Keratinocyte (primary cell): ENCODE measurements around the gene SPRED3. TPM values are rescaled to one million over a fixed set of nuclear protein-coding genes. Genes with fewer than 3 reads are reported as not detected.

Experiments used
- DNase-seq: peaks from one replicate; pipeline ENCODE4 v3.0.0-alpha.2; 2011; ENCODE audit warnings: low read depth, missing footprints, low spot score
- FAIRE-seq: peaks from 2 replicates; lab custom pipeline; 2011; peaks lifted over from hg19 to GRCh38; lab: Jason Lieb, UNC
- H2AFZ ChIP-seq: 2 replicates; pipeline ENCODE4 v1.6.0; 2012; ENCODE audit warnings: low read length, control low read depth, inconsistent platforms; ENCODE audit not compliant: control insufficient read depth
- H3K27ac ChIP-seq: 2 replicates; pipeline ENCODE4 v1.5.1; 2011; ENCODE audit warnings: low read length; ENCODE audit not compliant: control insufficient read depth, insufficient read depth
- H3K27me3 ChIP-seq: 3 replicates; pipeline ENCODE4 v1.6.0; 2011; ENCODE audit warnings: low read length; ENCODE audit not compliant: control insufficient read depth, insufficient read depth; ENCODE audit errors: extremely low read depth
- H3K36me3 ChIP-seq, 2 experiments: 2 replicates in 1 of 2; 3 replicates in 1 of 2; pipeline ENCODE4 v1.5.1; 2011; ENCODE audit warnings: low read length in 2 of 2, mild to moderate bottlenecking in 1 of 2; ENCODE audit not compliant: control insufficient read depth in 2 of 2, insufficient read depth in 2 of 2; ENCODE audit errors: extremely low read depth in 1 of 2
- H3K4me1 ChIP-seq: 3 replicates; pipeline ENCODE4 v1.5.1; 2011; ENCODE audit warnings: low read length; ENCODE audit not compliant: control insufficient read depth, insufficient read depth; ENCODE audit errors: extremely low read depth
- H3K4me2 ChIP-seq: 3 replicates; pipeline ENCODE4 v1.6.0; 2011; ENCODE audit warnings: low read depth, low read length; ENCODE audit not compliant: control insufficient read depth, insufficient read depth; ENCODE audit errors: extremely low read depth
- H3K4me3 ChIP-seq, 3 experiments: fragments of 200-600 bp in 1 of 3; sonication (generic) in 1 of 3; 2 replicates in 2 of 3; 3 replicates in 1 of 3; pipeline ENCODE4 v1.5.1; 2011 to 2016; ENCODE audit warnings: low read length in 3 of 3, mild to moderate bottlenecking in 3 of 3, control low read depth in 2 of 3, inconsistent platforms in 1 of 3, low read depth in 1 of 3, mixed read lengths in 1 of 3, mixed run types in 1 of 3, moderate library complexity in 1 of 3; ENCODE audit not compliant: control insufficient read depth in 2 of 3, insufficient read depth in 2 of 3; ENCODE audit errors: extremely low read depth in 1 of 3
- H3K79me2 ChIP-seq: 2 replicates; pipeline ENCODE4 v1.6.0; 2012; ENCODE audit warnings: low read length; ENCODE audit not compliant: control insufficient read depth, insufficient read depth
- H3K9ac ChIP-seq: 3 replicates; pipeline ENCODE4 v1.6.0; 2011; ENCODE audit warnings: low read length; ENCODE audit not compliant: control insufficient read depth, insufficient read depth; ENCODE audit errors: extremely low read depth
- H3K9me1 ChIP-seq: 3 replicates; pipeline ENCODE4 v1.6.0; 2011; ENCODE audit warnings: low read length; ENCODE audit not compliant: control insufficient read depth, insufficient read depth; ENCODE audit errors: extremely low read depth
- H3K9me3 ChIP-seq: 2 replicates; pipeline ENCODE4 v1.5.1; 2012; ENCODE audit warnings: low read depth, low read length; ENCODE audit not compliant: control insufficient read depth
- H4K20me1 ChIP-seq: 3 replicates; pipeline ENCODE4 v1.6.0; 2011; ENCODE audit warnings: low read length; ENCODE audit not compliant: control insufficient read depth, insufficient read depth; ENCODE audit errors: extremely low read depth
- EZH2 ChIP-seq: IDR thresholded peaks from one replicate; pipeline ENCODE4 v1.6.1; 2012; ENCODE audit warnings: inconsistent platforms, mild to moderate bottlenecking, low read length, moderate library complexity
- dilution Hi-C: fragments of 300-500 bp; cut with MboI; formaldehyde crosslinking; loops from one replicate; pipeline ENCODE4 v1.7.0; 2020; ENCODE audit warnings: low sequenced_read_pairs; ENCODE audit not compliant: extremely low pct_ligation_motif_present
- polyA plus RNA-seq, 5 experiments: library from polyadenylated mRNA; depleted of rRNA in 3 of 5; stranded (reverse) in 3 of 5; stranded (forward) in 1 of 5; unstranded in 1 of 5; fragments of >200 nt; gene quantifications; 1 replicate in 1 of 5; 2 replicates in 3 of 5; 3 replicates in 1 of 5; pipeline versions ENCODE4 v1.2.1 to v1.2.3, GENCODE V29; 2011 to 2012; ENCODE audit warnings: missing spikeins in 2 of 5, low read depth in 1 of 5, low replicate concordance in 1 of 5
- TF ChIP-seq, protein P1 (sequence below), 3 experiments: IDR thresholded peaks in 1 of 3; conservative IDR thresholded peaks in 1 of 3; optimal IDR thresholded peaks in 1 of 3; 2 replicates in 2 of 3; 3 replicates in 1 of 3; pipeline versions ENCODE3 to v1.5.1; 2011; ENCODE audit warnings: low read length in 3 of 3, mild to moderate bottlenecking in 3 of 3, moderate library complexity in 2 of 3, control low read depth in 1 of 3, inconsistent platforms in 1 of 3; ENCODE audit not compliant: insufficient read depth in 2 of 3; ENCODE audit errors: extremely low read depth in 1 of 3

The SPRED3 gene
- polyA plus RNA-seq, 1 donor (not counting 4 experiments of a cell fraction or from before 2014, with no cell fraction given), result 2.6 TPM

GRCh38 chr19:38373907-38374331, 14.6 kb upstream of the SPRED3 start:
- Histone ChIP-seq H3K9me3 (no peaks in the 10 kb centered on the region), H4K20me1 (no peaks in the 10 kb centered on the region), H3K9ac (peak overlapping the region; percentile 97), H3K36me3 (peaks cover 8 to 11% of the 10 kb centered on the region in 2 experiments), H3K4me1 (peaks cover 14% of the 10 kb centered on the region), H3K4me3 (peak overlapping the region; percentile 67 to 83 (median 75)), H2AFZ (peak overlapping the region; percentile 95), H3K27ac (peak overlapping the region; percentile 84), H3K27me3 (no peaks in the 10 kb centered on the region), H3K4me2 (peak overlapping the region; percentile 82), H3K79me2 (peaks cover 34% of the 10 kb centered on the region), H3K9me1 (peaks cover 9% of the 10 kb centered on the region)
- dilution Hi-C loops, result no loop called here
- TF ChIP-seq, protein P1, sequence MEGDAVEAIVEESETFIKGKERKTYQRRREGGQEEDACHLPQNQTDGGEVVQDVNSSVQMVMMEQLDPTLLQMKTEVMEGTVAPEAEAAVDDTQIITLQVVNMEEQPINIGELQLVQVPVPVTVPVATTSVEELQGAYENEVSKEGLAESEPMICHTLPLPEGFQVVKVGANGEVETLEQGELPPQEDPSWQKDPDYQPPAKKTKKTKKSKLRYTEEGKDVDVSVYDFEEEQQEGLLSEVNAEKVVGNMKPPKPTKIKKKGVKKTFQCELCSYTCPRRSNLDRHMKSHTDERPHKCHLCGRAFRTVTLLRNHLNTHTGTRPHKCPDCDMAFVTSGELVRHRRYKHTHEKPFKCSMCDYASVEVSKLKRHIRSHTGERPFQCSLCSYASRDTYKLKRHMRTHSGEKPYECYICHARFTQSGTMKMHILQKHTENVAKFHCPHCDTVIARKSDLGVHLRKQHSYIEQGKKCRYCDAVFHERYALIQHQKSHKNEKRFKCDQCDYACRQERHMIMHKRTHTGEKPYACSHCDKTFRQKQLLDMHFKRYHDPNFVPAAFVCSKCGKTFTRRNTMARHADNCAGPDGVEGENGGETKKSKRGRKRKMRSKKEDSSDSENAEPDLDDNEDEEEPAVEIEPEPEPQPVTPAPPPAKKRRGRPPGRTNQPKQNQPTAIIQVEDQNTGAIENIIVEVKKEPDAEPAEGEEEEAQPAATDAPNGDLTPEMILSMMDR (optimal IDR thresholded peaks at IDR 0.05 in 1 of 3, IDR thresholded peaks at IDR 0.05 in 1 of 3, conservative IDR thresholded peaks at IDR 0.05 in 1 of 3; ENCODE audit: extremely low read depth in 1 of 3, insufficient read depth in 2 of 3, low read length in 3 of 3), result no peak
- TF ChIP-seq EZH2, result no peak
- FAIRE-seq (no peak), DNase-seq (no peak)

- dilution Hi-C loops, result no loop called here
- FAIRE-seq (peak; percentile 83), DNase-seq (peak; percentile 84)
- peak within 1 kb of the TSS; percentile 95 for H2AFZ ChIP-seq
- H3K36me3 ChIP-seq, result peaks cover 14 to 17% of the 10 kb centered on the region in 2 experiments
- H3K9me3 ChIP-seq, result no peaks in the 10 kb centered on the region
- TF ChIP-seq EZH2, result no peak
- TF ChIP-seq, protein P1 (optimal IDR thresholded peaks at IDR 0.05 in 1 of 3, IDR thresholded peaks at IDR 0.05 in 1 of 3, conservative IDR thresholded peaks at IDR 0.05 in 1 of 3; ENCODE audit: extremely low read depth in 1 of 3, insufficient read depth in 2 of 3, low read length in 3 of 3), result peak in 2 of 3 experiments; percentile 24 to 25
- H3K79me2 ChIP-seq, result peaks cover 38% of the 10 kb centered on the region
- peak within 1 kb of the TSS; percentile 100 for H3K4me2 ChIP-seq
- H3K4me3 ChIP-seq, result peak within 1 kb of the TSS; percentile 75 to 89 (median 83)
- H3K27ac ChIP-seq, result peak within 1 kb of the TSS; percentile 84
- H3K27me3 ChIP-seq, result no peaks in the 10 kb centered on the region
- H3K4me1 ChIP-seq, result peaks cover 14% of the 10 kb centered on the region
- H3K9me1 ChIP-seq, result peaks cover 9% of the 10 kb centered on the region
- H4K20me1 ChIP-seq, result no peaks in the 10 kb centered on the region
- H3K9ac ChIP-seq, result peak within 1 kb of the TSS; percentile 97
Observed at GRCh38 chr19:38374332-38375097, 14.0 kb upstream of the SPRED3 start, which contains the start of gene PSMD8. PSMD8 (plus strand) TSS chr19:38374571; CDS start chr19:38374602, 31 bp downstream.
